ENCODE measurements around the gene INSYN1. TPM values are rescaled to one million over a fixed set of nuclear protein-coding genes. Genes with fewer than 3 reads are reported as not detected.
A peak's percentile ranks its signal among the peaks of the same experiment; 100 is the strongest.

The INSYN1 gene
- total RNA-seq, result 9.6 and 15.8 TPM in 2 replicates
- polyA plus RNA-seq, result 5.4 and 9.2 TPM in 2 replicates

- Histone ChIP-seq H3K36me3 (no peaks in the 10 kb centered on the region), H3K27ac (no peak within 1 kb of the TSS), H3K9me3 (ENCODE audit: low read depth) (no peaks in the 10 kb centered on the region), H3K4me3 (peak within 1 kb of the TSS; percentile 54), H3K4me1 (ENCODE audit: low read depth) (no peaks in the 10 kb centered on the region), H3K27me3 (peaks cover 20% of the 10 kb centered on the region)
- TF ChIP-seq CTCF (IDR thresholded peaks at IDR 0.05; ENCODE audit: low read depth, low read length), result no peak
- DNase-seq (ENCODE audit: low read depth in 1 of 2, low spot score in 1 of 2), result peak; percentile 69 to 75
Observed at GRCh38 chr15:73753250-73754130, at the start of gene INSYN1. INSYN1 (minus strand) TSS chr15:73753351; CDS start chr15:73751130, 2,221 bp downstream.

- Histone ChIP-seq H3K4me3 (no peak overlapping the region), H3K4me1 (ENCODE audit: low read depth) (no peaks in the 10 kb centered on the region), H3K27me3 (no peaks in the 10 kb centered on the region), H3K36me3 (no peaks in the 10 kb centered on the region), H3K27ac (no peak overlapping the region), H3K9me3 (ENCODE audit: low read depth) (no peaks in the 10 kb centered on the region)
- TF ChIP-seq CTCF (IDR thresholded peaks at IDR 0.05; ENCODE audit: low read depth, low read length), result no peak
- DNase-seq (ENCODE audit: low read depth in 1 of 2, low spot score in 1 of 2), result no peak
Observed at GRCh38 chr15:73802431-73803041, 49.4 kb upstream of the INSYN1 start.

GRCh38 chr15:73800662-73801345, 47.7 kb upstream of the INSYN1 start:
- no peaks in the 10 kb centered on the region for H3K4me1 ChIP-seq (ENCODE audit: low read depth)
- no peaks in the 10 kb centered on the region for H3K36me3 ChIP-seq
- H3K27me3 ChIP-seq, result no peaks in the 10 kb centered on the region
- H3K9me3 ChIP-seq (ENCODE audit: low read depth), result no peaks in the 10 kb centered on the region
- H3K27ac ChIP-seq, result no peak overlapping the region
- DNase-seq (ENCODE audit: low read depth in 1 of 2, low spot score in 1 of 2), result peak in 1 of 2 donors; percentile 84
- no peak for TF ChIP-seq CTCF (IDR thresholded peaks at IDR 0.05; ENCODE audit: low read depth, low read length)
- H3K4me3 ChIP-seq, result no peak overlapping the region

GRCh38 chr15:73799466-73799865, 46.3 kb upstream of the INSYN1 start:
- H3K27ac ChIP-seq, result no peak overlapping the region
- no peaks in the 10 kb centered on the region for H3K36me3 ChIP-seq
- H3K27me3 ChIP-seq, result no peaks in the 10 kb centered on the region
- no peak for TF ChIP-seq CTCF (IDR thresholded peaks at IDR 0.05; ENCODE audit: low read depth, low read length)
- H3K9me3 ChIP-seq (ENCODE audit: low read depth), result no peaks in the 10 kb centered on the region
- DNase-seq (ENCODE audit: low read depth in 1 of 2, low spot score in 1 of 2), result peak in 1 of 2 donors; percentile 40
- no peak overlapping the region for H3K4me3 ChIP-seq
- H3K4me1 ChIP-seq (ENCODE audit: low read depth), result no peaks in the 10 kb centered on the region

- no peak overlapping the region for H3K27ac ChIP-seq
- H3K27me3 ChIP-seq, result no peaks in the 10 kb centered on the region
- H3K4me1 ChIP-seq (ENCODE audit: low read depth), result no peaks in the 10 kb centered on the region
- no peaks in the 10 kb centered on the region for H3K9me3 ChIP-seq (ENCODE audit: low read depth)
- TF ChIP-seq CTCF (IDR thresholded peaks at IDR 0.05; ENCODE audit: low read depth, low read length), result no peak
- H3K4me3 ChIP-seq, result no peak overlapping the region
- no peak for DNase-seq (ENCODE audit: low read depth in 1 of 2, low spot score in 1 of 2)
- H3K36me3 ChIP-seq, result no peaks in the 10 kb centered on the region
Observed at GRCh38 chr15:73797366-73798158, 44.4 kb upstream of the INSYN1 start.

All from cardiac muscle cell (in vitro differentiated cells and primary cell).